Natural killer cell (primary cell): ENCODE data around the gene TLE6. TPM values are rescaled to one million over a fixed set of nuclear protein-coding genes. Genes with fewer than 3 reads are reported as not detected.

ENCODE experiments used
- ATAC-seq, 3 donors: fragments of 150-1000 bp in 2 of 3; fragments of 200-7000 bp in 1 of 3; cut with Tn5 transposase; 1 replicate in 1 of 3; 2 replicates in 2 of 3; pipeline ENCODE4 v1.10.0; 2021; ENCODE audit warnings: mild to moderate bottlenecking in 2 of 3, moderate library complexity in 2 of 3
- DNase-seq, 2 donors: peaks; one replicate each; pipeline versions ENCODE4 v3.0.0 to v3.0.0-alpha.2; 2013 to 2021; ENCODE audit warnings: mixed read lengths in 1 of 2
- H3K27ac ChIP-seq: one replicate; pipeline ENCODE4 v1.5.1; 2013; ENCODE audit warnings: mild to moderate bottlenecking, low read length
- H3K27me3 ChIP-seq: one replicate; pipeline ENCODE4 v1.6.1; 2013; ENCODE audit warnings: low read length; ENCODE audit not compliant: control insufficient read depth, insufficient read depth
- H3K36me3 ChIP-seq: one replicate; pipeline ENCODE4 v1.6.1; 2013; ENCODE audit warnings: low read length; ENCODE audit not compliant: control insufficient read depth, insufficient read depth
- H3K4me1 ChIP-seq: one replicate; pipeline ENCODE4 v1.6.1; 2013; ENCODE audit warnings: low read length; ENCODE audit not compliant: control insufficient read depth, insufficient read depth
- H3K4me3 ChIP-seq: one replicate; pipeline ENCODE4 v1.5.1; 2013; ENCODE audit warnings: low read length
- H3K9me3 ChIP-seq: one replicate; pipeline ENCODE4 v1.6.1; 2013; ENCODE audit warnings: low read length; ENCODE audit not compliant: control insufficient read depth, insufficient read depth
- H3K27ac Mint-ChIP-seq, 2 donors: one replicate each; pipeline ENCODE4 v1.8.0; 2022; ENCODE audit warnings: mild to moderate bottlenecking in 2 of 2, mixed read lengths in 2 of 2, moderate library complexity in 1 of 2
- H3K27me3 Mint-ChIP-seq, 2 donors: one replicate each; pipeline ENCODE4 v1.8.0; 2022; ENCODE audit warnings: low read depth in 2 of 2, mixed read lengths in 2 of 2
- H3K36me3 Mint-ChIP-seq: one replicate; pipeline ENCODE4 v1.8.0; 2022; ENCODE audit warnings: mixed read lengths
- H3K4me1 Mint-ChIP-seq, 2 donors: one replicate each; pipeline ENCODE4 v1.8.0; 2022; ENCODE audit warnings: mixed read lengths in 2 of 2
- H3K4me3 Mint-ChIP-seq: one replicate; pipeline ENCODE4 v1.8.0; 2022; ENCODE audit warnings: mild to moderate bottlenecking, moderate library complexity, mixed read lengths
- H3K9me3 Mint-ChIP-seq, 2 donors: one replicate each; pipeline ENCODE4 v1.8.0; 2022; ENCODE audit warnings: mixed read lengths in 2 of 2
- WGBS: methylation state at CpG from one replicate; pipeline ENCODE4 v1.1.7; 2013; ENCODE audit warnings: missing lambda C conversion rate; ENCODE audit not compliant: insufficient coverage; 5-methylcytosine and 5-hydroxymethylcytosine counted together
- intact Hi-C: fragments of 100-400 bp; cut with micrococcal nuclease; formaldehyde crosslinking; loops from one replicate; pipeline ENCODE4 v1.14.2; 2022
- total RNA-seq, 4 donors: library from RNA; stranded (reverse); fragments of 120-200 nt in 1 of 4; gene quantifications; one replicate each; pipeline versions ENCODE4 v1.2.3 to v1.2.4, GENCODE V29; 2013 to 2022
- TF ChIP-seq, protein P1 (sequence below): fragments of 200-600 bp; IDR thresholded peaks from one replicate; pipeline ENCODE4 v1.8.0; 2022; ENCODE audit warnings: antibody characterized with exemption

TLE6 gene
- total RNA-seq, 3 donors from 2014 or later (not counting 1 experiment from before 2014, with no cell fraction given), result 0.49 to 2.2 TPM; not detected in 1

DNA sequence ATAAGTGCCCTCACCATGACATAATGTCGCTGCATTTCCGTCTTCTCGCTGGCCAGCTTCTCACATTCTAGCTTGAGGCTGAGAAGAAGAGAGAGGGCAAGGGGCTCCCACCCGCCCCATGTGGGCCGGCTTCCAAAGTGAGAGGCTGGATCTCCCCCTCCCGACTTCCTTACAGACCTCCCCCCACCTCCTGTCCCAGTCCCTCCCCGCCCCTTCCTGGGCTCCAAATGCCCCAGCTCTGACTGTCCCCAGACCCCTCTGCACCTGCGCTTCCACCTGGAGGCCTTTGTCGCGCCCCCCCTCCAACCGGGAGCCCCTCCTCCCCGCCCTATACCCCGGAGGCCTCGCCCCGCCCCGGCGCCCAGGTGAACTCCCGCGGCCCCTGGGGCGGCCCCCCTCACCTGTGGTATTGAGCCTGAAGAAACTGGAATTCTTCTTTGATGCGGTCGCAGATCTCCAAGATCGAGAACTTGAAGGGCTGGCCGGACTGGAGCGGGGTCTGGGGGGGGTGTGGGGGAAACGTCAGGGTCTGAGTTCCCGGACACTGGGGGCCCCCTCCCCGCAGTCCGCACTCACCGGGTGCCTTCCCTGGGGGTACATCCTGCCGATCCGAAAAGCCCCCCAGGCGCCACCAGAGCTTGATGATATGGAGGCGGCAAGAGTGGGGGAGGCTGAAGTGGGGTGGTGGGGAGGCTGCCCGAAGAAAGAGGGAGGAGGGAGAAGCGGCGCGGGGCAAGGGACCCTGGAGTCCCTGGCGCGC, 51.1 kb downstream of the TLE6 start:
- Histone ChIP-seq H3K27ac (no peak overlapping the region), H3K27me3 (peaks cover 16% of the 10 kb centered on the region), H3K36me3 (no peaks in the 10 kb centered on the region), H3K4me1 (peaks cover 27% of the 10 kb centered on the region), H3K9me3 (no peaks in the 10 kb centered on the region), H3K4me3 (peak overlapping the region; percentile 52)
- no peaks in the 10 kb centered on the region for H3K36me3 Mint-ChIP-seq
- peaks cover 0 to 11% of the 10 kb centered on the region in 2 donors for H3K27me3 Mint-ChIP-seq
- TF ChIP-seq, protein P1, sequence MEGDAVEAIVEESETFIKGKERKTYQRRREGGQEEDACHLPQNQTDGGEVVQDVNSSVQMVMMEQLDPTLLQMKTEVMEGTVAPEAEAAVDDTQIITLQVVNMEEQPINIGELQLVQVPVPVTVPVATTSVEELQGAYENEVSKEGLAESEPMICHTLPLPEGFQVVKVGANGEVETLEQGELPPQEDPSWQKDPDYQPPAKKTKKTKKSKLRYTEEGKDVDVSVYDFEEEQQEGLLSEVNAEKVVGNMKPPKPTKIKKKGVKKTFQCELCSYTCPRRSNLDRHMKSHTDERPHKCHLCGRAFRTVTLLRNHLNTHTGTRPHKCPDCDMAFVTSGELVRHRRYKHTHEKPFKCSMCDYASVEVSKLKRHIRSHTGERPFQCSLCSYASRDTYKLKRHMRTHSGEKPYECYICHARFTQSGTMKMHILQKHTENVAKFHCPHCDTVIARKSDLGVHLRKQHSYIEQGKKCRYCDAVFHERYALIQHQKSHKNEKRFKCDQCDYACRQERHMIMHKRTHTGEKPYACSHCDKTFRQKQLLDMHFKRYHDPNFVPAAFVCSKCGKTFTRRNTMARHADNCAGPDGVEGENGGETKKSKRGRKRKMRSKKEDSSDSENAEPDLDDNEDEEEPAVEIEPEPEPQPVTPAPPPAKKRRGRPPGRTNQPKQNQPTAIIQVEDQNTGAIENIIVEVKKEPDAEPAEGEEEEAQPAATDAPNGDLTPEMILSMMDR, result no peak
- peak overlapping the region in 1 of 2 donors; percentile 65 for H3K27ac Mint-ChIP-seq
- H3K4me1 Mint-ChIP-seq, result peaks cover 0 to 22% of the 10 kb centered on the region in 2 donors
- peak in 1 of 2 donors; percentile 40 for DNase-seq
- ATAC-seq, result peak in 2 of 3 donors; percentile 40 to 56
- no peaks in the 10 kb centered on the region for H3K9me3 Mint-ChIP-seq
- intact Hi-C loops, result no loop called here
- peak overlapping the region; percentile 78 for H3K4me3 Mint-ChIP-seq
- under 1% methylated on average over 37 of the region's 40 CpGs for WGBS

DNA sequence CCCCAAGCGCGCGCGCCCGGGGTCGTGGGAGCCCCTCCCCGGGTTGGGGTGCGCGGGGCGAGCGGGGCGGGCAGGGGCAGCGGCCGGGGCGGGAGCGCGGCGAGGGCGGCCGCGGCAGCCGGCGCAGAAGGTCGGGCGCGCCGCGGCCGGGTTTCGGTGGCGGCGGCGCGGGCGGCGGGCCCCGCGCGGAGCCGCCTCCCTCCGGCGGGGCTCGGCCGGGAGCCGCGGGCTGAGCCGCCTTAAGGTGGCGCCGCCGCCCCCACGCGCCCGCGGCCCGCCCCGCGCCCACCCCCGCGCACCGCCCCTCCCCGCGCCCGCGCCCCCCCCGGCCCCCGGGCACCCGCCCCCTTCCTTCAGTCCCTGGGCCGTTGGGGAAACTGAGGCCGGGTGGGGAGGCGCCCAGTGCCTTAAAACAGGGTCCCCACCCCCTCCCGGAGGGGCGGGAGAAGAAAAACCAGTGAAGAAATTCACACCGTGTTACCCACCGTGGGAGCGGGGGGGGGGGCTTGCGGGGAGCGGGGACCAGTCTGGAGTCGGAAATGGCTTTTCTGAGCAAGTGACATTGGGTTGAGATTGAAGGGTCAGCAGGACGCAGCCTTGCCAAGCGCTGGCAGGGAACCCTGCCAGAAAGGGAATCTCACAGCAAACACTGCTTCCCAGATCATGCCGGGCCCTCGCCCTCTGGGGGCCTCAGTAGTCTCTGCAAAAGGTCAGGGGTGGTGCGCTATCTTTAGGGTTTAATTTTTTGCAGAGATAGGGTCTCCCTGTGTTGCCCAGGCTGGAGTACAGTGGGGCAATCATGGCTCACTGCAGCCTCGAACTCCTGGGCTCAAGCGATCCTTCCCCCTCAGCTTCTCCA, 51.9 kb downstream of the TLE6 start, which contains the start of gene TLE2:
Gene TLE2 (minus strand): TSS at position 216 of the 859 bp plus-strand sequence. CDS start 376 bp downstream, outside the sequence.
- H3K4me3 Mint-ChIP-seq, result peak within 1 kb of the TSS; percentile 78
- Histone ChIP-seq H3K36me3 (no peaks in the 10 kb centered on the region), H3K9me3 (no peaks in the 10 kb centered on the region), H3K27ac (no peak within 1 kb of the TSS), H3K27me3 (peaks cover 16% of the 10 kb centered on the region), H3K4me1 (peaks cover 28% of the 10 kb centered on the region), H3K4me3 (peak within 1 kb of the TSS; percentile 52)
- intact Hi-C loops, result no loop called here
- peaks cover 0 to 12% of the 10 kb centered on the region in 2 donors for H3K27me3 Mint-ChIP-seq
- peak within 1 kb of the TSS in 1 of 2 donors; percentile 65 for H3K27ac Mint-ChIP-seq
- 4% methylated on average over 63 of the region's 85 CpGs for WGBS
- ATAC-seq (peak; percentile 56 to 78 (median 70)), DNase-seq (peak in 1 of 2 donors; percentile 65)
- peaks cover 1 to 29% of the 10 kb centered on the region in 2 donors for H3K4me1 Mint-ChIP-seq
- TF ChIP-seq, protein P1, result no peak
- H3K36me3 Mint-ChIP-seq, result no peaks in the 10 kb centered on the region
- H3K9me3 Mint-ChIP-seq, result no peaks in the 10 kb centered on the region

DNA sequence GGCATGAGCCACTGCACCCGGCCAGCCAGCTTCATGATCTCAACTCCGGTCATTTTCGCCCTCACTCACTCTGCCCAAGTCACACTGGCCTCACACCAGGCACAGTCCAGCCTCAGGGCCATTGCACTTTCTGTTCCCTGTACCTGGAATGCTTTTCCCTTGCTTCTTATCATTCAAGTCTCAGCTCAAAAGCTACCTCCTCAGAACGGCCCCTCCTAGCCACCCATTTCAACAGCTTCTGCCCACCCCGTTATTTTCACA, 54.2 kb downstream of the TLE6 start:
- ATAC-seq (no peak), DNase-seq (no peak)
- H3K27ac Mint-ChIP-seq, result no peak overlapping the region
- 87% methylated on average over 4 of the region's 5 CpGs for WGBS
- TF ChIP-seq, protein P1, result no peak
- Histone ChIP-seq H3K9me3 (no peaks in the 10 kb centered on the region), H3K27ac (no peak overlapping the region), H3K4me3 (no peak overlapping the region), H3K27me3 (peaks cover 11% of the 10 kb centered on the region), H3K4me1 (peaks cover 37% of the 10 kb centered on the region), H3K36me3 (no peaks in the 10 kb centered on the region)
- peaks cover 18 to 49% of the 10 kb centered on the region in 2 donors for H3K4me1 Mint-ChIP-seq
- peaks cover 0 to 14% of the 10 kb centered on the region in 2 donors for H3K27me3 Mint-ChIP-seq
- H3K9me3 Mint-ChIP-seq, result no peaks in the 10 kb centered on the region
- H3K36me3 Mint-ChIP-seq, result no peaks in the 10 kb centered on the region
- intact Hi-C loops, result loop anchor here (10.0 kb wide), 1 partner anchor 57 kb away; the partner anchor contains the start of gene TLE6
- H3K4me3 Mint-ChIP-seq, result peak overlapping the region; percentile 5
